BLaER1 (cell line): ENCODE data around the gene PID1.

ENCODE experiments used
- H3K27ac ChIP-seq: shearing (Covaris generic); formaldehyde crosslinking; 2 replicates; pipeline ENCODE4 v1.8.1; 2022
- H3K27me3 ChIP-seq: shearing (Covaris generic); formaldehyde crosslinking; 2 replicates; pipeline ENCODE4 v1.8.1; 2022
- H3K36me3 ChIP-seq: shearing (Covaris generic); formaldehyde crosslinking; 2 replicates; pipeline ENCODE4 v1.8.1; 2022
- H3K4me1 ChIP-seq: shearing (Covaris generic); formaldehyde crosslinking; 2 replicates; pipeline ENCODE4 v1.8.1; 2022
- H3K4me2 ChIP-seq: shearing (Covaris generic); formaldehyde crosslinking; 2 replicates; pipeline ENCODE4 v1.8.1; 2022
- H3K4me3 ChIP-seq: shearing (Covaris generic); formaldehyde crosslinking; 2 replicates; pipeline ENCODE4 v1.8.1; 2022
- H3K9ac ChIP-seq: shearing (Covaris generic); formaldehyde crosslinking; 2 replicates; pipeline ENCODE4 v1.8.1; 2022
- H3K9me3 ChIP-seq: shearing (Covaris generic); formaldehyde crosslinking; 2 replicates; pipeline ENCODE4 v1.8.1; 2022
- H4K20me1 ChIP-seq: shearing (Covaris generic); formaldehyde crosslinking; 2 replicates; pipeline ENCODE4 v1.8.1; 2022
- Cebpa-rat ChIP-seq: shearing (Covaris generic); IDR thresholded peaks from 2 replicates; pipeline ENCODE4 v1.8.1; 2022

PID1 gene

GRCh38 chr2:229160180-229160579 lies 110.9 kb downstream of the PID1 start:
- Histone ChIP-seq H3K27me3 (no peaks in the 10 kb centered on the region), H3K27ac (no peak overlapping the region), H3K36me3 (no peaks in the 10 kb centered on the region), H3K9ac (no peak overlapping the region), H3K4me1 (no peaks in the 10 kb centered on the region; the same call in 1 of the 2 replicates), H3K9me3 (no peaks in the 10 kb centered on the region), H3K4me3 (no peak overlapping the region), H3K4me2 (no peak overlapping the region), H4K20me1 (no peaks in the 10 kb centered on the region)
- TF ChIP-seq Cebpa-rat: 0 out of 2 replicates have a peak, but pooled peaks have one; percentile 11

GRCh38 chr2:229159405-229159804 lies 111.7 kb downstream of the PID1 start:
- TF ChIP-seq Cebpa-rat: no peak
- Histone ChIP-seq H4K20me1 (no peaks in the 10 kb centered on the region), H3K4me1 (no peaks in the 10 kb centered on the region; the same call in 1 of the 2 replicates), H3K4me3 (no peak overlapping the region), H3K9me3 (no peaks in the 10 kb centered on the region), H3K27me3 (no peaks in the 10 kb centered on the region), H3K4me2 (no peak overlapping the region), H3K27ac (no peak overlapping the region), H3K36me3 (no peaks in the 10 kb centered on the region), H3K9ac (no peak overlapping the region)

- Histone ChIP-seq H3K4me3 (no peak overlapping the region), H3K27me3 (no peaks in the 10 kb centered on the region), H3K9ac (no peak overlapping the region), H3K36me3 (no peaks in the 10 kb centered on the region), H3K9me3 (no peaks in the 10 kb centered on the region), H3K4me1 (no peaks in the 10 kb centered on the region), H3K27ac (no peak overlapping the region), H3K4me2 (no peak overlapping the region), H4K20me1 (no peaks in the 10 kb centered on the region)
- no peak for TF ChIP-seq Cebpa-rat
Observed at GRCh38 chr2:229154381-229154780, 116.7 kb downstream of the PID1 start.

- Histone ChIP-seq H3K27ac (no peak overlapping the region), H3K27me3 (no peaks in the 10 kb centered on the region)
Observed at GRCh38 chr2:229153951-229154350, 117.1 kb downstream of the PID1 start.

GRCh38 chr2:229153267-229153666 lies 117.8 kb downstream of the PID1 start:
- H3K4me3 ChIP-seq: no peak overlapping the region
- no peak overlapping the region for H3K9ac ChIP-seq
- no peak overlapping the region for H3K4me2 ChIP-seq
- no peak for TF ChIP-seq Cebpa-rat
- no peaks in the 10 kb centered on the region for H4K20me1 ChIP-seq
- no peak overlapping the region for H3K27ac ChIP-seq
- H3K27me3 ChIP-seq: no peaks in the 10 kb centered on the region
- no peaks in the 10 kb centered on the region for H3K4me1 ChIP-seq
- no peaks in the 10 kb centered on the region for H3K9me3 ChIP-seq
- H3K36me3 ChIP-seq: no peaks in the 10 kb centered on the region

More at GRCh38 chr2:229153951-229154350, 117.1 kb downstream of the PID1 start:
- H4K20me1 ChIP-seq: no peaks in the 10 kb centered on the region
- H3K4me2 ChIP-seq: no peak overlapping the region
- H3K36me3 ChIP-seq: no peaks in the 10 kb centered on the region
- H3K4me1 ChIP-seq: no peaks in the 10 kb centered on the region
- no peak overlapping the region for H3K9ac ChIP-seq
- H3K4me3 ChIP-seq: no peak overlapping the region
- TF ChIP-seq Cebpa-rat: no peak
- no peaks in the 10 kb centered on the region for H3K9me3 ChIP-seq

GRCh38 chr2:229152674-229153073 lies 118.4 kb downstream of the PID1 start:
- H3K9me3 ChIP-seq: no peaks in the 10 kb centered on the region
- H3K4me1 ChIP-seq: no peaks in the 10 kb centered on the region
- no peak overlapping the region for H3K27ac ChIP-seq
- no peaks in the 10 kb centered on the region for H3K36me3 ChIP-seq
- no peak overlapping the region for H3K4me2 ChIP-seq
- no peak overlapping the region for H3K9ac ChIP-seq
- H3K27me3 ChIP-seq: no peaks in the 10 kb centered on the region
- H3K4me3 ChIP-seq: no peak overlapping the region
- no peak for TF ChIP-seq Cebpa-rat
- H4K20me1 ChIP-seq: no peaks in the 10 kb centered on the region

GRCh38 chr2:229150317-229150716 lies 120.8 kb downstream of the PID1 start:
- Histone ChIP-seq H3K9me3 (no peaks in the 10 kb centered on the region; the same call in 1 of the 2 replicates), H3K27ac (no peak overlapping the region), H3K9ac (no peak overlapping the region), H3K27me3 (no peaks in the 10 kb centered on the region), H3K4me3 (no peak overlapping the region), H3K36me3 (no peaks in the 10 kb centered on the region), H3K4me2 (no peak overlapping the region), H3K4me1 (no peaks in the 10 kb centered on the region), H4K20me1 (no peaks in the 10 kb centered on the region)
- no peak for TF ChIP-seq Cebpa-rat

- no peaks in the 10 kb centered on the region for H4K20me1 ChIP-seq
- H3K9ac ChIP-seq: no peak overlapping the region
- no peaks in the 10 kb centered on the region for H3K27me3 ChIP-seq
- H3K9me3 ChIP-seq: no peaks in the 10 kb centered on the region; the same call in 1 of the 2 replicates
- no peak overlapping the region for H3K4me3 ChIP-seq
- no peak overlapping the region for H3K27ac ChIP-seq
- no peak overlapping the region for H3K4me2 ChIP-seq
- no peak for TF ChIP-seq Cebpa-rat
- H3K36me3 ChIP-seq: no peaks in the 10 kb centered on the region
- H3K4me1 ChIP-seq: no peaks in the 10 kb centered on the region
Observed at GRCh38 chr2:229141424-229142025, 129.6 kb downstream of the PID1 start.

- no peaks in the 10 kb centered on the region for H3K9me3 ChIP-seq
- H3K4me3 ChIP-seq: no peak overlapping the region
- no peaks in the 10 kb centered on the region for H4K20me1 ChIP-seq
- H3K36me3 ChIP-seq: no peaks in the 10 kb centered on the region
- TF ChIP-seq Cebpa-rat: no peak
- H3K9ac ChIP-seq: no peak overlapping the region
- no peaks in the 10 kb centered on the region for H3K27me3 ChIP-seq
- no peaks in the 10 kb centered on the region for H3K4me1 ChIP-seq
- H3K27ac ChIP-seq: no peak overlapping the region
- H3K4me2 ChIP-seq: no peak overlapping the region
Observed at GRCh38 chr2:229137639-229138038, 133.4 kb downstream of the PID1 start.

GRCh38 chr2:229137066-229137465 lies 134.0 kb downstream of the PID1 start:
- no peak for TF ChIP-seq Cebpa-rat
- Histone ChIP-seq H3K4me2 (no peak overlapping the region), H3K4me1 (no peaks in the 10 kb centered on the region), H3K27ac (no peak overlapping the region), H4K20me1 (no peaks in the 10 kb centered on the region), H3K36me3 (no peaks in the 10 kb centered on the region), H3K9ac (no peak overlapping the region), H3K27me3 (no peaks in the 10 kb centered on the region), H3K4me3 (no peak overlapping the region), H3K9me3 (no peaks in the 10 kb centered on the region)
